Measurements from ENCODE around the gene COL18A1. TPM values are rescaled to one million over a fixed set of nuclear protein-coding genes. Genes with fewer than 3 reads are reported as not detected.
A peak's percentile ranks its signal among the peaks of the same experiment; 100 is the strongest.

Gene COL18A1
- total RNA-seq, 1 experiment from 2014 or later = 0.11 TPM

DNA sequence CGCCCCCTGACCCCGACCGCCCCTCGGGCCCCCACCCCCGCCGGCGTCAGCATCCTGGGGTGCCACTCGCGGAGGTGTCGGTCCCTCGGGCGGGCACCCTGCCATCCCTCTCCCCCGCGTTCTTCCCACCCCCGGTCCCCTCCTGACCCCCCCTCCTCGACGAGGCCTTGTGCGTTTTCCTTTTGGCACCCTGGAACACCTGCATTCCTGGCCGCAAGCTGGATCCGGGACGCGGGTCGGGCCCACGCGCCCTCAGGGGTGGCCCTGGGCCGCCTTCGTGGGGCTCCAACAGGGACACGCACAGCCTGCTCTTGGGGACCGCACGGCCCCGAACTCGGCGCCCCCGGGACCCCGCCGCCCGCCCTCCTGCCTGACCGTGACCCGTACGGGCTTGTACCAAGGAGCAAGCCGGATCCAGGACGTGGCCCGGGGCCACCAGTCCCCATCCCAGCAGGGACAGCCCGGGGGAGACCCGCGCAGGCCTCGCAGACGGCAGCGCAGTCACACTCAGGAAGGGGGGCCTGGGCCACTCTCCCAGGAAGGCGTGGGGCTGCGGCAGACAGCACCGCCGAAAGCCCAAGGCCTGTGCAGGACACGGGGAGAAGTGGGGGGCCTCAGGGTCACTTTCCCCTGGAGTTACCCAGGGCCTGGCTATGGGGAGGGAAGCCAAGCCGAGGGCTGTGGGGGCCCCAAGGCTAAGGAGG lies 137.9 kb downstream of the COL18A1 start:
- peak overlapping the region; percentile 85 for H3K9ac ChIP-seq (ENCODE audit: low read length)
- peak overlapping the region; percentile 50 for H3K4me2 ChIP-seq (ENCODE audit: low read depth, low read length, poor library complexity, severe bottlenecking)
- peak overlapping the region; percentile 40; the same call in 1 of the 2 replicates for H3K4me3 ChIP-seq (ENCODE audit: low read length)
- H2AFZ ChIP-seq (ENCODE audit: low read length) = no peak overlapping the region
- DNase-seq = no peak
- H3K79me2 ChIP-seq (ENCODE audit: low read length) = peaks cover 29% of the 10 kb centered on the region
- no peaks in the 10 kb centered on the region for H3K9me3 ChIP-seq (ENCODE audit: low read length)
- no peaks in the 10 kb centered on the region for H3K36me3 ChIP-seq (ENCODE audit: insufficient read depth, low read length)
- H4K20me1 ChIP-seq (ENCODE audit: insufficient read depth, low read depth, low read length) = no peaks in the 10 kb centered on the region
- no peak overlapping the region for H3K27ac ChIP-seq (ENCODE audit: low read length)
- H3K4me1 ChIP-seq (ENCODE audit: low read length) = peaks cover 7% of the 10 kb centered on the region
- H3K27me3 ChIP-seq (ENCODE audit: low read length) = no peaks in the 10 kb centered on the region
- H3K9me2 ChIP-seq (replicated peaks; ENCODE audit: insufficient read depth, low read length) = no peaks in the 10 kb centered on the region

DNA sequence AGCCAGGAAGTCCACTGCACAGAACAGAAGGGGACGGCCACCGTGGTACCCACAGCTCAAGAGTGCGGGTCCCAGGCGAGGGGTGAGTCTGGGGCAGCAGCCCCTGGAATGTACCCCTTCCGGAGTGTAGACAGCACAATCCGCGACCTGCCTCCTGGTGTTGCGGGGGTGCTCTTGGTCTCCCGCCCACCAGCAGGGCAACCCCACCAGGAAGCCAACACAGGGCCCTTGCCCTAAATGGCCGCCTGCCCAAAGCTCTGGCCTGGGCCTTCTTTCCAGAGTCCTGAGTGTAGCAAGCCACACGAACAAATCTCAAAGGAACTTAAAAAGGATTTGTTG lies 138.4 kb downstream of the COL18A1 start:
- no peak for DNase-seq
- Histone ChIP-seq H3K79me2 (ENCODE audit: low read length) (peaks cover 29% of the 10 kb centered on the region), H3K36me3 (ENCODE audit: insufficient read depth, low read length) (no peaks in the 10 kb centered on the region), H4K20me1 (ENCODE audit: insufficient read depth, low read depth, low read length) (no peaks in the 10 kb centered on the region), H3K27ac (ENCODE audit: low read length) (no peak overlapping the region), H3K27me3 (ENCODE audit: low read length) (no peaks in the 10 kb centered on the region), H3K9ac (ENCODE audit: low read length) (no peak overlapping the region), H2AFZ (ENCODE audit: low read length) (no peak overlapping the region), H3K4me1 (ENCODE audit: low read length) (peaks cover 7% of the 10 kb centered on the region), H3K4me2 (ENCODE audit: low read depth, low read length, poor library complexity, severe bottlenecking) (no peak overlapping the region), H3K9me2 (replicated peaks; ENCODE audit: insufficient read depth, low read length) (no peaks in the 10 kb centered on the region), H3K9me3 (ENCODE audit: low read length) (no peaks in the 10 kb centered on the region), H3K4me3 (ENCODE audit: low read length) (no peak overlapping the region)

DNA sequence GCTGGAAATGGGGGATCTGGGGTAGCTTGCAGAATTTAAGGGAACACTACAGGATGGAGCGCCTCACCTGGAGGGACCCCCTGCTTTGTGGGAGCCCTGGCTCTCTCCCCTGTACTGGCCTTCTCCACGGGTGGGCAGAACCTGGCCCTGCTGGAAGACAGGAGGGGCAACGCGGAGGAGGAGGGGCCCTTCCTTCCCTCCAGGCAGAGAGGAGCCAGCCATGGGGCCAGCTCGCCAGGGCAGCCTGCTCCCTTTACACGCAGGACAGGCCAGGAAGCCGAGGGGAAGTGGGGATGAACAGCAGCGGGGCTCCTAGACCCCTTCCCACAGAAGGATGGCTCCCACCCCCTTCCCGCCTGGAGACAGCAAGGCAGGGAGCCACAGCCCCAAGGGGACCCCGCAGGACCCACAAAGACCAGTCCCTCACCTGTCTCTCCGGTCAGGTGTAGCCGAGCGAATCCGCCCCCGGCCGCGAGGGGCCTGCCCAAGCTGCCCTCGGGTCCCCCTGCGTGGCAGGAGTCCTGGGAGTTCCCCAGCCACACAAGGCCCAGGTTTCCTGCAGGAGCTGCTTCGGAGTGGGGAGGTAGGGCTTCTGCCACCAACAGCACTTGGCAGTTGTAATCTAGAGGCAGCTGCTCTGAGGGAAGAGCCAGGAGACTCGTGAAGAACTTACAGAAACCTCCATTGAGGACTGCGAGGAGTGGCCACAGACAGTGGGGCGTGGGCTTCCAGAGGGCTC lies 138.9 kb downstream of the COL18A1 start:
- H3K9me3 ChIP-seq (ENCODE audit: low read length) = no peaks in the 10 kb centered on the region
- H3K36me3 ChIP-seq (ENCODE audit: insufficient read depth, low read length) = no peaks in the 10 kb centered on the region
- no peak overlapping the region for H3K27ac ChIP-seq (ENCODE audit: low read length)
- peaks cover 7% of the 10 kb centered on the region for H3K4me1 ChIP-seq (ENCODE audit: low read length)
- H3K4me3 ChIP-seq (ENCODE audit: low read length) = no peak overlapping the region
- H4K20me1 ChIP-seq (ENCODE audit: insufficient read depth, low read depth, low read length) = no peaks in the 10 kb centered on the region
- DNase-seq = no peak
- H3K9me2 ChIP-seq (replicated peaks; ENCODE audit: insufficient read depth, low read length) = no peaks in the 10 kb centered on the region
- no peak overlapping the region for H3K9ac ChIP-seq (ENCODE audit: low read length)
- H3K79me2 ChIP-seq (ENCODE audit: low read length) = peaks cover 27% of the 10 kb centered on the region
- H2AFZ ChIP-seq (ENCODE audit: low read length) = no peak overlapping the region
- H3K27me3 ChIP-seq (ENCODE audit: low read length) = no peaks in the 10 kb centered on the region
- H3K4me2 ChIP-seq (ENCODE audit: low read depth, low read length, poor library complexity, severe bottlenecking) = no peak overlapping the region

DNA sequence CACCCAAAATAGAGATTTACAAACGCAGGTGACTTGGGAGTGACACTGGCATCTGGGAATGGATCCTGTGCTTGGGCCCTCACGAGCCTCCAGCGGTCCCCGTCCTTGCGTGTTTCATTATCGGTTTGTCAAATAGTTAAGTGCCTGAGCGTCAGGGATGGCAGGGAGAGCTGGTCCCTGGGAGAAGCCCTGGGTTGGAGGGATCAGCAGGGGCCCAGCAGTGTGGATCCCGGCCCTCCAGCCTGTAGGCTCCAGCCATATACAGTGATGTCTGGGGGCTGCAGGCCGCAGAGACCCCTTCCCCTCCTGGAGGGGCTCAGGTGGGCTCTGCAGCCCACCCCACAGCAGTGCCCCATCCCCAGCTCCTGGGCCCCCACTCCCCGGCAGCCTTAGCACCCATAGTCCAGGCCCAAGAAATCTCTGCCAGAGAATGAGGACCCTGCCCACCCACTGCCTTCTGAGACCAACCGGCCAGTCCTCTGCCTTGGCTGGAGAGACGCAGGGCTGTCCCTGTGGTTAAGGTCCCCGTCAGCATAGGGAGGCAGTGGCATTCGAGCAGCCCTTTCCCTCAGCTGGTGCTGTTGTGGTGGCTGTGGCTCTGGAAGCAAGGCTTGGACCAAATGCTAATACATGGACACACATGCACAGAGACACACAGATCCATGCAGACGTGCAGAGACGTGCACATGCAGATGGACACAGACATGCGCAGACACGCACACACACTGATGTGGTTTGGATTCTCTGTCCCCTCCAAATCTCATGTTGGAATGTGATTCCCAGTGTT lies 139.7 kb downstream of the COL18A1 start:
- H3K27ac ChIP-seq (ENCODE audit: low read length) = no peak overlapping the region
- no peak overlapping the region for H3K4me2 ChIP-seq (ENCODE audit: low read depth, low read length, poor library complexity, severe bottlenecking)
- H3K9me3 ChIP-seq (ENCODE audit: low read length) = no peaks in the 10 kb centered on the region
- H3K9ac ChIP-seq (ENCODE audit: low read length) = no peak overlapping the region
- peaks cover 7% of the 10 kb centered on the region for H3K4me1 ChIP-seq (ENCODE audit: low read length)
- H4K20me1 ChIP-seq (ENCODE audit: insufficient read depth, low read depth, low read length) = no peaks in the 10 kb centered on the region
- DNase-seq = no peak
- H3K79me2 ChIP-seq (ENCODE audit: low read length) = peaks cover 19% of the 10 kb centered on the region
- H2AFZ ChIP-seq (ENCODE audit: low read length) = no peak overlapping the region
- no peak overlapping the region for H3K4me3 ChIP-seq (ENCODE audit: low read length)
- no peaks in the 10 kb centered on the region for H3K9me2 ChIP-seq (replicated peaks; ENCODE audit: insufficient read depth, low read length)
- H3K36me3 ChIP-seq (ENCODE audit: insufficient read depth, low read length) = no peaks in the 10 kb centered on the region
- H3K27me3 ChIP-seq (ENCODE audit: low read length) = no peaks in the 10 kb centered on the region

DNA sequence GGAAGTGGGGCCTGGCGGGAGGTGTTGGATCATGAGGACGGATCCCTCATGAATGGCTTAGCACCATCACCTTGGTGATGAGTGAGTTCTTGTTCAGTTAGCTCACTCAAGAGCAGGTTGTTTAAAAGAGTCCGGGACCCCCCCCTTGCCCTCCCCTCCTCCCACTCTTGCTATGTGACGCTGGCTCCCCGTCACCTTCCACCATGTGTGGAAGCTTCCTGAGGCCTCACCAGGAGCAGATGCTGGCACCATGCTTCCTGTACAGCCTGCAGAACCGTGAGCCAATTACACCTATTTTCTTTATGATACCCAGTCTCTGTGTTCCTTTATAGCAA lies 140.2 kb downstream of the COL18A1 start:
- peaks cover 15% of the 10 kb centered on the region for H3K79me2 ChIP-seq (ENCODE audit: low read length)
- H3K27me3 ChIP-seq (ENCODE audit: low read length) = no peaks in the 10 kb centered on the region
- H4K20me1 ChIP-seq (ENCODE audit: insufficient read depth, low read depth, low read length) = no peaks in the 10 kb centered on the region
- H3K36me3 ChIP-seq (ENCODE audit: insufficient read depth, low read length) = no peaks in the 10 kb centered on the region
- H3K27ac ChIP-seq (ENCODE audit: low read length) = no peak overlapping the region
- H3K4me3 ChIP-seq (ENCODE audit: low read length) = no peak overlapping the region
- no peak overlapping the region for H3K4me2 ChIP-seq (ENCODE audit: low read depth, low read length, poor library complexity, severe bottlenecking)
- H3K4me1 ChIP-seq (ENCODE audit: low read length) = peaks cover 8% of the 10 kb centered on the region
- H3K9ac ChIP-seq (ENCODE audit: low read length) = no peak overlapping the region
- DNase-seq = no peak
- no peaks in the 10 kb centered on the region for H3K9me3 ChIP-seq (ENCODE audit: low read length)
- H3K9me2 ChIP-seq (replicated peaks; ENCODE audit: insufficient read depth, low read length) = no peaks in the 10 kb centered on the region
- H2AFZ ChIP-seq (ENCODE audit: low read length) = no peak overlapping the region

DNA sequence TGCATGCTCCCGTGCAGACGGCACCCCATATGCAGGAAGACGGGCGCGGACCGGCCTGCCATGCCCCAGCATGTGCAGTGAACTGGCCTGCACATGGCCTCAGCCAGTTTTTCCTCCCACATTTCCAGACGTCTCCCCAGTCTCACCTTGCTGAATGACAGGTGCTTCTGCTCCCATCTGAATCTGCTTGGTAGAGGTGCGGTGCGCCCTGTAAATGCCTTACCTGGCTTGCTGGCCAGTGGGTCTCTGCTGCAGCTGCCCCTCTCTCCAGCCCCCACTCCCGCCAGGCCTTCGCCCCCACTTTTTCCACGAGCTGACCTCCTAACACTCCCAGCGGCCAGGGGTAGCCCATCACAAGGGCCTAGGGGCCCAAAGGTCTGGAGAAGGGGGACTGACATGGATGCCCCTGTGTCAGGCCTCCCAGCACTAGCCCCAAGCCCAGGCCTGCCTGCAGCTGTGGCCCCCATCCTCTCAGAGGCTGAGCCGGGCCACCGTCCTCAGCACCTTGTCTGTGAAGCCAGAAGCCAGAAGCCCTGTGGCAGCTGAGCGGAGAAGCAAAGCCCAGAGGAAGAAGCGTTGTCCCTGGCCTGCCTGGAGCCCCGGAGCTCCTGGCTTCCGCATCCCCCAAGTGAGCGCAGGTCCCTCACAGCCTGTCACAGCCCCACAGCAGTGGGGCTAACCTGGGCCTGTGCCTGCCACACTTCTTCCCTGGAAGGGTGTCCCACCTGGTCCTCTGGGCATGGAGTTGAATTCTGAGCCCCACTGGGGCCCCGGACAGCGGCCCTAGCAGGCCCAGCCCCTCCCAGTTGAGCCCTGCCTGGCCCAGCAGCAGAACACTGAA lies 140.9 kb downstream of the COL18A1 start:
- H3K9ac ChIP-seq (ENCODE audit: low read length) = no peak overlapping the region
- no peaks in the 10 kb centered on the region for H3K36me3 ChIP-seq (ENCODE audit: insufficient read depth, low read length)

DNA sequence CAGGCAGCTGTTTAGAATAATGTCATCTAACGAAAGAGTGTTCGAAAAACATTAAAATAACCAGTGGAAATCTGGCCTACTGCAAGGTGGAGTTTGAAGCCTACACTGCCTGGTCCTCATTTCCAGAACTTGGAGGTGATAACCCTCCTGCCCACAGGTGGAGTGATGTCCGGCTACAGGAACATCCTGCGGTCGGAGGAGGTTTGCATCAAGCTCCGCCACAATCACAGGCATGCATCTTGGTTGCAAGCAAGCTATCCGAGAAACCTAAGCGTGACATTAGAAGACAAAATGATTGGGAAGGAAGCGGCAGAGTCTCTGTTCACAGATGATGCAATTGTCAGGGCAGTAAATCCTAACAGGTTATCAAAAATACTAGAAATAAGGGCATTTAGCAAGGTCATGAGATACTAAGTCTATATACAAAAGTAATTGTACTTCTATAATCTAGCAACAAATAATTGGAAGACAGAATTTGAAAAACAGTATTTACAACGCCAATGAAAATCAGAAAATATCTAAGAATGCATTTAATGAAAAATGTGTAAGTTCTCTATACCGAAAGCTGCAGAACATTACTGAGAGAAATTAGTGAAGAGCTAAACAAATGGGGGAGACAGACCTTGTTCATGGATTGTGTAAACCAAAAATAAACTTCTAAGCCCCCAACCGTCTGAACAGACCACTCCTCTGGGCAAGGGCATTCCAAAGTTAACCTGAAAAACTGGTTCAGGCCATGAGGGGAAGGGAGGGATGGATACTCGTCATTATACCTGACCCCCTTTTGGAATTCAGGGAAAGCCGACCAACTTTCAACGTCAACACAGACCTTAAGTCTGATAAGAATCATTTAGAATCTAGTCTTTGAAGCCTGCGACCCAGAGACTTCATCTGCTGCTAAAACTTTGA lies 141.9 kb downstream of the COL18A1 start:
- Histone ChIP-seq H3K4me1 (ENCODE audit: low read length) (peaks cover 12% of the 10 kb centered on the region), H3K9me3 (ENCODE audit: low read length) (no peaks in the 10 kb centered on the region), H3K79me2 (ENCODE audit: low read length) (no peaks in the 10 kb centered on the region), H3K27me3 (ENCODE audit: low read length) (no peaks in the 10 kb centered on the region), H2AFZ (ENCODE audit: low read length) (no peak overlapping the region), H3K4me2 (ENCODE audit: low read depth, low read length, poor library complexity, severe bottlenecking) (no peak overlapping the region), H3K9me2 (replicated peaks; ENCODE audit: insufficient read depth, low read length) (no peaks in the 10 kb centered on the region), H3K4me3 (ENCODE audit: low read length) (no peak overlapping the region), H4K20me1 (ENCODE audit: insufficient read depth, low read depth, low read length) (no peaks in the 10 kb centered on the region), H3K27ac (ENCODE audit: low read length) (no peak overlapping the region), H3K36me3 (ENCODE audit: insufficient read depth, low read length) (no peaks in the 10 kb centered on the region), H3K9ac (ENCODE audit: low read length) (no peak overlapping the region)
- no peak for DNase-seq

More for the DNA sequence above, 140.9 kb downstream of the COL18A1 start:
- H3K4me3 ChIP-seq (ENCODE audit: low read length) = no peak overlapping the region
- peaks cover 7% of the 10 kb centered on the region for H3K4me1 ChIP-seq (ENCODE audit: low read length)
- peaks cover 8% of the 10 kb centered on the region for H3K79me2 ChIP-seq (ENCODE audit: low read length)
- DNase-seq = no peak
- no peak overlapping the region for H3K27ac ChIP-seq (ENCODE audit: low read length)
- no peak overlapping the region for H2AFZ ChIP-seq (ENCODE audit: low read length)
- H3K27me3 ChIP-seq (ENCODE audit: low read length) = no peaks in the 10 kb centered on the region
- H3K9me3 ChIP-seq (ENCODE audit: low read length) = no peaks in the 10 kb centered on the region
- H3K9me2 ChIP-seq (replicated peaks; ENCODE audit: insufficient read depth, low read length) = no peaks in the 10 kb centered on the region
- H4K20me1 ChIP-seq (ENCODE audit: insufficient read depth, low read depth, low read length) = no peaks in the 10 kb centered on the region
- H3K4me2 ChIP-seq (ENCODE audit: low read depth, low read length, poor library complexity, severe bottlenecking) = no peak overlapping the region
